GM13976 (cell line): ENCODE measurements around the gene KCNT2.

Source experiments
- DNase-seq: peaks from one replicate; pipeline ENCODE4 v3.0.0; 2012; ENCODE audit warnings: low spot score
- in situ Hi-C: fragments of 300-500 bp; cut with MboI; formaldehyde crosslinking; loops from one replicate; pipeline ENCODE4 v1.12.0; 2022; ENCODE audit warnings: low sequenced_read_pairs, mixed read lengths, inconsistent platforms; ENCODE audit not compliant: unreplicated experiment
- TF ChIP-seq, protein P1 (sequence below): IDR thresholded peaks from 2 replicates; pipeline ENCODE4 v1.5.1; 2012; ENCODE audit warnings: borderline replicate concordance, mild to moderate bottlenecking; ENCODE audit not compliant: insufficient read depth; ENCODE audit errors: extremely low read depth, missing control alignments, control extremely low read depth

Gene KCNT2

DNA sequence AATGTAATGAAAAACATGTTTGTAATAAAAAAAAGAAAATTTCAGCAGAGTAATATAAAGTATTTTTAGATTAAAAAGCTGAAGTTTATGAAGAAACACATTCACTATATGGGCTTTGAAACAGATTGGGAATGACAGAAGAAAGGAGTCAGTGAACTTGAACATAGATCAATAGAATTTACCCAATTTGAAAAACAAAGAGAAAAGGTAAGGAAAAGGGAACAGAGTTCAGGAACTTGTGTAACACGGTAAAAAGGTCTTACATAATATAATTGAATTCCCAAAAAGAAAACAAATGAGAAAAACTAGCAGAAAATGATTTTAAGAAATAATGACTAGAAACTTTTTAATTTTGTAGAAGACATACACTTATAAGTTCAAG lies 206.8 kb downstream of the KCNT2 start:
- DNase-seq: no peak
- TF ChIP-seq, protein P1, sequence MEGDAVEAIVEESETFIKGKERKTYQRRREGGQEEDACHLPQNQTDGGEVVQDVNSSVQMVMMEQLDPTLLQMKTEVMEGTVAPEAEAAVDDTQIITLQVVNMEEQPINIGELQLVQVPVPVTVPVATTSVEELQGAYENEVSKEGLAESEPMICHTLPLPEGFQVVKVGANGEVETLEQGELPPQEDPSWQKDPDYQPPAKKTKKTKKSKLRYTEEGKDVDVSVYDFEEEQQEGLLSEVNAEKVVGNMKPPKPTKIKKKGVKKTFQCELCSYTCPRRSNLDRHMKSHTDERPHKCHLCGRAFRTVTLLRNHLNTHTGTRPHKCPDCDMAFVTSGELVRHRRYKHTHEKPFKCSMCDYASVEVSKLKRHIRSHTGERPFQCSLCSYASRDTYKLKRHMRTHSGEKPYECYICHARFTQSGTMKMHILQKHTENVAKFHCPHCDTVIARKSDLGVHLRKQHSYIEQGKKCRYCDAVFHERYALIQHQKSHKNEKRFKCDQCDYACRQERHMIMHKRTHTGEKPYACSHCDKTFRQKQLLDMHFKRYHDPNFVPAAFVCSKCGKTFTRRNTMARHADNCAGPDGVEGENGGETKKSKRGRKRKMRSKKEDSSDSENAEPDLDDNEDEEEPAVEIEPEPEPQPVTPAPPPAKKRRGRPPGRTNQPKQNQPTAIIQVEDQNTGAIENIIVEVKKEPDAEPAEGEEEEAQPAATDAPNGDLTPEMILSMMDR: no peak
- in situ Hi-C loops: no loop called here

GRCh38 chr1:196400478-196401451 lies 207.5 kb downstream of the KCNT2 start:
- in situ Hi-C loops: no loop called here
- TF ChIP-seq, protein P1: no peak
- DNase-seq: no peak

GRCh38 chr1:196399713-196400112 lies 208.5 kb downstream of the KCNT2 start:
- TF ChIP-seq, protein P1: no peak
- no peak for DNase-seq
- in situ Hi-C loops: no loop called here

DNA sequence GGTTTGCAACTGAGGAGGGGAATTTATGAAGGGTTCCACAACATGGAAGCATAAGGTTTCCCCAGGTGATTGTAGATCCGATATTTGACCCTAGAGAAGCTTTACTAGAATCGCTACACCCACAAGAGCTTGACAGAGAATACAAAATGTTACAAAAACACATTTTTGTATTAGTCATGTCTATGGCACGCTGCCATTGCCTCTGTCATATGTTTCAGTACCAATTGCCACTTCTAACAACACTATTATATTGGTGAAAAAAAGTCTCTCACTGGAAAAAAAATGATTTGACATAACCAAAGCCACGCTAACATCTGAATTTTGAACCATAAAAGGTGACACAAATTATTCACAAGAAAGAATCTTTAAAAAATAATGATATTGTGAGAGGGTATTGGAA lies 214.5 kb downstream of the KCNT2 start:
- no peak for DNase-seq
- in situ Hi-C loops: no loop called here
- TF ChIP-seq, protein P1: no peak

GRCh38 chr1:196393282-196393681 lies 215.0 kb downstream of the KCNT2 start:
- in situ Hi-C loops: no loop called here
- no peak for DNase-seq
- TF ChIP-seq, protein P1: no peak

DNA sequence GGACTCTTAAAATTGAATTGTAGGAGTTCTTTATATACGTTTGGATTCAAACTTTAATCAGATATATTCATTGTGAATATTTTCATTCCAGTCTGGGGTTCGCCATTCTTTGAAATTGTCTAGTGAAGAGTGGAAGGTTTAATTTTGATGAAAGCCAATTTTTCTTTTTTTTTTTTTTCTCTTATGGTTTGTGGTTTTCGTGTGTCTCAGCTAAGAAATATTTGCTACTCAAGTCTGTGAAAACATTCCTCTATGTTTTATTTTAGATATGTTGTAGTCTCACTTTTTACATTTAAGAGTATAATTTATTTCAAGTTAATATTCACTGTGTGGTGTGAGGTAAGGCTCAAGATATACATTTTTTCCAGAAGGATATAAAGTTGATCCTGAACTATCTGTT lies 220.5 kb downstream of the KCNT2 start:
- in situ Hi-C loops: no loop called here
- TF ChIP-seq, protein P1: no peak
- DNase-seq: no peak
